HepG2 (cell line): ENCODE results near the gene GALNT18. TPM values are rescaled to one million over a fixed set of nuclear protein-coding genes. Genes with fewer than 3 reads are reported as not detected.

Experiments
- ATAC-seq: fragments of 200-7000 bp; cut with Tn5 transposase; 3 replicates; pipeline ENCODE4 v1.9.1; 2020; ENCODE audit warnings: mild to moderate bottlenecking, moderate library complexity
- BruUV-seq: library from RNA; stranded (reverse); fragments of 400-500 nt; replicated peaks from 2 replicates; lab custom pipeline; 2021; lab: Mats Ljungman, UMichigan
- CTCF ChIA-PET: fragments of 300-600 bp; formaldehyde crosslinking; extraction: SDS; loops from one replicate; lab custom pipeline; 2021; ENCODE audit warnings: low total read pairs, inconsistent platforms, low intra/inter-chr PET ratio; lab: Yijun Ruan, JAX
- POLR2A ChIA-PET: fragments of 350-600 bp; sonication (Branson Sonifier 250); formaldehyde crosslinking; loops from one replicate; lab custom pipeline; 2020; ENCODE audit warnings: antibody characterized with exemption, inconsistent platforms; lab: Yijun Ruan, JAX
- DNase-seq: peaks from one replicate; pipeline ENCODE4 v3.0.0-alpha.2; 2015; ENCODE audit warnings: low spot score
- FAIRE-seq: peaks from 3 replicates; lab custom pipeline; 2011; peaks lifted over from hg19 to GRCh38; lab: Jason Lieb, UNC
- H2AFZ ChIP-seq: one replicate; pipeline ENCODE4 v1.6.1; 2011; ENCODE audit warnings: low read length, inconsistent platforms
- H3K27ac ChIP-seq: fragments of 300-600 bp; 3 replicates; pipeline ENCODE4 v1.8.0; 2011; ENCODE audit warnings: mixed run types, mild to moderate bottlenecking, mixed read lengths, low read length, inconsistent platforms; ENCODE audit not compliant: insufficient read depth; ENCODE audit errors: extremely low read length
- H3K27me3 ChIP-seq, 2 experiments: fragments of 200-600 bp in 1 of 2; 2 replicates in 1 of 2; 3 replicates in 1 of 2; pipeline versions ENCODE4 v1.6.0 to v1.8.0; 2011; ENCODE audit warnings: low read length in 2 of 2, mild to moderate bottlenecking in 2 of 2, moderate library complexity in 2 of 2, inconsistent platforms in 1 of 2; ENCODE audit not compliant: insufficient read depth in 2 of 2, control insufficient read depth in 1 of 2
- H3K36me3 ChIP-seq, 2 experiments: fragments of 200-600 bp in 1 of 2; replicated peaks in 1 of 2; 2 replicates in 1 of 2; 3 replicates in 1 of 2; pipeline versions ENCODE4 v1.5.1 to v1.8.0; 2011; ENCODE audit warnings: low read length in 2 of 2, inconsistent platforms in 1 of 2; ENCODE audit not compliant: insufficient read depth in 2 of 2, control insufficient read depth in 1 of 2
- H3K4me1 ChIP-seq: 2 replicates; pipeline ENCODE4 v1.5.1; 2012; ENCODE audit warnings: low read length, inconsistent platforms; ENCODE audit not compliant: insufficient read depth
- H3K4me2 ChIP-seq: 2 replicates; pipeline ENCODE4 v1.6.0; 2011; ENCODE audit warnings: low read depth, low read length, inconsistent platforms
- H3K4me3 ChIP-seq, 3 experiments: fragments of 200-600 bp in 1 of 3; sonication (generic), shearing (Covaris generic) in 1 of 3; replicated peaks in 1 of 3; 2 replicates each; pipeline ENCODE4 v1.5.1; 2011 to 2016; ENCODE audit warnings: low read length in 3 of 3, inconsistent platforms in 2 of 3, low read depth in 2 of 3, mild to moderate bottlenecking in 2 of 3, control low read depth in 1 of 3, mixed read lengths in 1 of 3; ENCODE audit not compliant: insufficient read depth in 1 of 3
- H3K79me2 ChIP-seq: one replicate; pipeline ENCODE4 v1.6.1; 2011; ENCODE audit warnings: low read length, inconsistent platforms; ENCODE audit not compliant: insufficient read depth
- H3K9ac ChIP-seq: 2 replicates; pipeline ENCODE4 v1.6.0; 2011; ENCODE audit warnings: mild to moderate bottlenecking, low read depth, low read length, inconsistent platforms; ENCODE audit not compliant: insufficient read depth
- H3K9me3 ChIP-seq: 2 replicates; pipeline ENCODE4 v1.5.1; 2012; ENCODE audit warnings: mild to moderate bottlenecking, low read length
- H4K20me1 ChIP-seq: 2 replicates; pipeline ENCODE4 v1.6.0; 2011; ENCODE audit warnings: inconsistent platforms, mild to moderate bottlenecking, low read length, moderate library complexity; ENCODE audit not compliant: insufficient read depth
- AHR ChIP-seq: IDR thresholded peaks from 2 replicates; pipeline ENCODE4 v1.6.1; 2018; ENCODE audit warnings: missing genetic modification reagents, missing compliant biosample characterization
- BCL3 ChIP-seq: sonication (generic); formaldehyde crosslinking; IDR thresholded peaks from 2 replicates; pipeline ENCODE4 v1.5.1; 2020; ENCODE audit warnings: mild to moderate bottlenecking, missing genetic modification reagents, moderate library complexity
- HBP1 ChIP-seq: IDR thresholded peaks from 2 replicates; pipeline ENCODE4 v1.6.1; 2016; ENCODE audit warnings: low read depth, control low read depth
- ZFP82 ChIP-seq: sonication (generic); formaldehyde crosslinking; IDR thresholded peaks from 2 replicates; pipeline ENCODE4 v1.5.1; 2020; ENCODE audit warnings: mild to moderate bottlenecking, missing genetic modification reagents, borderline replicate concordance
- ZNF496 ChIP-seq: sonication (generic); formaldehyde crosslinking; IDR thresholded peaks from 2 replicates; pipeline ENCODE4 v1.8.1; 2023; ENCODE audit warnings: mild to moderate bottlenecking, moderate library complexity, missing genetic modification reagents; ENCODE audit not compliant: insufficient replicate concordance
- ZNF670 ChIP-seq: sonication (generic); formaldehyde crosslinking; IDR thresholded peaks from 2 replicates; pipeline ENCODE4 v1.8.0; 2022; ENCODE audit warnings: mild to moderate bottlenecking, missing genetic modification reagents, borderline replicate concordance
- ZNF672 ChIP-seq: sonication (generic); formaldehyde crosslinking; IDR thresholded peaks from 2 replicates; pipeline ENCODE4 v1.8.1; 2022; ENCODE audit warnings: missing genetic modification reagents
- WGBS: methylation state at CpG from one replicate; pipeline ENCODE4 v1.1.6; 2017; ENCODE audit warnings: low lambda C conversion rate; 5-methylcytosine and 5-hydroxymethylcytosine counted together
- in situ Hi-C: cut with HindIII; loops from 2 replicates; pipeline ENCODE4 v1.10.0; 2017; ENCODE audit warnings: low pct_unique_long_range_greater_than_20kb; ENCODE audit not compliant: extremely low pct_ligation_motif_present
- intact Hi-C: fragments of 100-400 bp; cut with micrococcal nuclease; formaldehyde crosslinking; loops from one replicate; pipeline ENCODE4 v1.10.0; 2022; ENCODE audit not compliant: unreplicated experiment
- polyA plus RNA-seq, 8 experiments: library from polyadenylated mRNA; depleted of rRNA in 3 of 8; stranded (reverse) in 7 of 8; unstranded in 1 of 8; fragments of >200 nt; fragmentation: Illumina TruSeq in 4 of 8; extraction: Trizol in 4 of 8; gene quantifications; 2 replicates each; pipeline versions ENCODE4 v1.2.1 to v1.2.3, GENCODE V29; 2011 to 2016; ENCODE audit warnings: low read depth in 4 of 8, missing spikeins in 1 of 8, mixed read lengths in 1 of 8; ENCODE audit not compliant: insufficient read depth in 1 of 8
- total RNA-seq, 5 experiments: library from RNA; depleted of rRNA; stranded (reverse); fragments of >200 nt; fragmentation: Illumina TruSeq; extraction: Trizol; gene quantifications; 2 replicates each; pipeline ENCODE4 v1.2.3, GENCODE V29; 2016; ENCODE audit warnings: low read depth in 1 of 5

Gene GALNT18
- total and polyA plus RNA-seq, 2 of the 13 experiments (the other 11 are each of a cell fraction or from before 2014, with no cell fraction given): 0.11 TPM; not detected in 1

DNA sequence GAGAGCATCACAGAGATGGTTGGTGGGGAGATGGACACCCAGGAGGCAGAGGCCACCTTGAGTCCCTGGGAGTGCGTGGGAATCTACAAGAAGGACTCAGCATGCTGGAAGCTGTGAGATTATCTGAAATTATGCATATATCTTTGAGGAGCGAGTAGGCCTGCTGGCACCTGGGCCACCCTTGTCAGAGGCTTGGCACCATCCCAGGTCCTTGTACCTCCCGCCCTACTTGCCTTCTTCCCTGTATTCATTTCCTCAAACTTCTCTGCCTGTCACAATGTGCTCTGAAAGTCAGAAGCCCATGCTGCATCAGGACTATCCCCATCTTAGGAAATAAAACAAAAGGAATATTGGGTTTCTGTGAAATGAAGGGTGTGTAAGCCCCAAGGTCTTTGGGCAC lies 135.8 kb downstream of the GALNT18 start:
- FAIRE-seq (no peak), DNase-seq (no peak), ATAC-seq (no peak)
- H4K20me1 ChIP-seq: no peaks in the 10 kb centered on the region
- no peak overlapping the region for H3K27ac ChIP-seq
- no peaks in the 10 kb centered on the region for H3K36me3 ChIP-seq
- TF ChIP-seq ZFP82 (CRISPR knock-in tag) (no peak), ZNF670 (CRISPR knock-in tag) (no peak), AHR (CRISPR knock-in tag) (no peak), HBP1 (CRISPR knock-in tag) (no peak), BCL3 (no peak), ZNF672 (CRISPR knock-in tag) (no peak), ZNF496 (no peak)
- H3K4me1 ChIP-seq: no peaks in the 10 kb centered on the region
- POLR2A ChIA-PET: no interaction called here
- BruUV-seq: no TSS peak
- in situ Hi-C loops (no loop called here), intact Hi-C loops (no loop called here)
- no peak overlapping the region for H2AFZ ChIP-seq
- peaks cover under 1 to 14% of the 10 kb centered on the region in 2 experiments; a peak in 3 of 5 replicates for H3K27me3 ChIP-seq
- WGBS: 9% methylated on average over 2 of the region's 3 CpGs
- no peak overlapping the region for H3K4me2 ChIP-seq
- H3K9ac ChIP-seq: no peak overlapping the region
- CTCF ChIA-PET: no interaction called here
- H3K9me3 ChIP-seq: no peaks in the 10 kb centered on the region
- no peak overlapping the region for H3K4me3 ChIP-seq
- no peaks in the 10 kb centered on the region for H3K79me2 ChIP-seq
